Measurements from ENCODE around the gene FBXL14.

GRCh38 chr12:1567852-1568251 is 26.5 kb downstream of the FBXL14 start:
- no peak for TF ChIP-seq CTCF (conservative IDR thresholded peaks at IDR 0.05; ENCODE audit: low read depth, low read length)
- no peak for TF ChIP-seq EZH2 (IDR thresholded peaks at IDR 0.05; ENCODE audit: low read length, unreplicated experiment)
